ENCODE results near the gene MAP3K12. TPM values are rescaled to one million over a fixed set of nuclear protein-coding genes. Genes with fewer than 3 reads are reported as not detected.
A peak's percentile ranks its signal among the peaks of the same experiment; 100 is the strongest.

MAP3K12 gene
- total RNA-seq, 2 donors from 2014 or later: 5.5 to 8.1 TPM

DNA sequence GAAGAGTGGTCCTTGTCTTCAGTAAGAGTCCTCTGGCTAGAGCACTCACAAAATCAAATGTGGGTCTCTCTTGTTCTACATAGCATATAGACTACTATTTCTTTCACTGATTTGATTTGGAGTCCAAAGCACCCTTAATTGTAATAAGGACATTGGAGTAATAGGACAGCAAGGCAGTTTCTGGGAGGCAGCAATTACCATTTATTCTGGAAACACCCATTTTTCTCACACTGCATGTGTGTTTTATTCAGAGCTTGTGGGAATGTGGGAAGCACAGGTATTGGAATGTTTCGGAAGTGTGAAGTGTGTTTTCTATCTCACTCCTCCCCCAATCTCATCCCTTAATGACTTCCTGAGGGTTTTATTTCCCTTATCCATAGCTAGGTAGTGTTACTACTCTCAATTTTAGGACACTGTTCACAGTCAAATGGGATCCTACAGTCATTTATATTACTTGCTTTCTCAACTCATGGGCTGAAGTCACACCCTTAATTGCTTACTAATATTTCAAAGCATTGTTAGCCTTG lies 27.1 kb downstream of the MAP3K12 start:
- Mint-ChIP-seq H3K27me3 (ENCODE audit: insufficient read depth) (no peaks in the 10 kb centered on the region), H3K4me1 (peaks cover 59% of the 10 kb centered on the region), H3K27ac (no peak overlapping the region), H3K9me3 (no peaks in the 10 kb centered on the region), H3K36me3 (ENCODE audit: low read depth) (peaks cover 90% of the 10 kb centered on the region), H3K4me3 (no peak overlapping the region)
- H3K9me3 ChIP-seq (ENCODE audit: control insufficient read depth, low read length): no peaks in the 10 kb centered on the region
- peaks cover 29% of the 10 kb centered on the region for H3K4me1 ChIP-seq (ENCODE audit: control insufficient read depth, insufficient read depth, low read length)
- peaks cover 98% of the 10 kb centered on the region for H3K36me3 ChIP-seq (ENCODE audit: control insufficient read depth, insufficient read depth, low read length)
- no peak overlapping the region for H3K27ac ChIP-seq (ENCODE audit: low read depth, low read length)
- H3K27me3 ChIP-seq (ENCODE audit: control insufficient read depth, insufficient read depth, low read length, poor library complexity, severe bottlenecking): no peaks in the 10 kb centered on the region
- no peak for TF ChIP-seq CTCF (conservative IDR thresholded peaks at IDR 0.05)
- H3K9ac ChIP-seq (ENCODE audit: extremely low read depth, low read length, poor library complexity, severe bottlenecking): no peak overlapping the region
- DNase-seq: no peak
- WGBS, 2 experiments (ENCODE audit: insufficient coverage in 1 of 2, insufficient read length in 1 of 2): 100% methylated on average over 1 of the region's 1 CpG; no CpG with 5 or more reads in 1 of the 2 experiments
- peak overlapping the region; percentile 12 for H3K4me3 ChIP-seq (ENCODE audit: low read length)

- H3K9ac ChIP-seq (ENCODE audit: extremely low read depth, low read length, poor library complexity, severe bottlenecking): no peak overlapping the region
- H3K9me3 Mint-ChIP-seq: no peaks in the 10 kb centered on the region
- no peak overlapping the region for H3K4me3 ChIP-seq (ENCODE audit: low read length)
- TF ChIP-seq CTCF (conservative IDR thresholded peaks at IDR 0.05): no peak
- H3K27ac ChIP-seq (ENCODE audit: low read depth, low read length): no peak overlapping the region
- WGBS, 2 experiments (ENCODE audit: insufficient coverage in 1 of 2, insufficient read length in 1 of 2): 96 to 100% methylated on average over 1 of the region's 1 CpG
- H3K27ac Mint-ChIP-seq: no peak overlapping the region
- no peaks in the 10 kb centered on the region for H3K27me3 Mint-ChIP-seq (ENCODE audit: insufficient read depth)
- no peaks in the 10 kb centered on the region for H3K9me3 ChIP-seq (ENCODE audit: control insufficient read depth, low read length)
- peaks cover 18% of the 10 kb centered on the region for H3K4me1 ChIP-seq (ENCODE audit: control insufficient read depth, insufficient read depth, low read length)
- peaks cover 58% of the 10 kb centered on the region for H3K4me1 Mint-ChIP-seq
- H3K36me3 ChIP-seq (ENCODE audit: control insufficient read depth, insufficient read depth, low read length): peaks cover 96% of the 10 kb centered on the region
- H3K27me3 ChIP-seq (ENCODE audit: control insufficient read depth, insufficient read depth, low read length, poor library complexity, severe bottlenecking): no peaks in the 10 kb centered on the region
- peaks cover 86% of the 10 kb centered on the region for H3K36me3 Mint-ChIP-seq (ENCODE audit: low read depth)
- H3K4me3 Mint-ChIP-seq: no peak overlapping the region
- no peak for DNase-seq
Measured at GRCh38 chr12:53468282-53468681, 31.0 kb downstream of the MAP3K12 start.

GRCh38 chr12:53467880-53468279 lies 31.4 kb downstream of the MAP3K12 start:
- Histone ChIP-seq H3K27ac (ENCODE audit: low read depth, low read length) (no peak overlapping the region), H3K9me3 (ENCODE audit: control insufficient read depth, low read length) (no peaks in the 10 kb centered on the region), H3K9ac (ENCODE audit: extremely low read depth, low read length, poor library complexity, severe bottlenecking) (no peak overlapping the region), H3K4me3 (ENCODE audit: low read length) (no peak overlapping the region), H3K27me3 (ENCODE audit: control insufficient read depth, insufficient read depth, low read length, poor library complexity, severe bottlenecking) (no peaks in the 10 kb centered on the region), H3K4me1 (ENCODE audit: control insufficient read depth, insufficient read depth, low read length) (peaks cover 18% of the 10 kb centered on the region), H3K36me3 (ENCODE audit: control insufficient read depth, insufficient read depth, low read length) (peaks cover 96% of the 10 kb centered on the region)
- H3K4me1 Mint-ChIP-seq: peaks cover 62% of the 10 kb centered on the region
- no peak for TF ChIP-seq CTCF (conservative IDR thresholded peaks at IDR 0.05)
- H3K27me3 Mint-ChIP-seq (ENCODE audit: insufficient read depth): no peaks in the 10 kb centered on the region
- H3K36me3 Mint-ChIP-seq (ENCODE audit: low read depth): peaks cover 90% of the 10 kb centered on the region
- WGBS, 2 experiments (ENCODE audit: insufficient coverage in 1 of 2, insufficient read length in 1 of 2): 97 to 100% methylated on average over 2 of the region's 2 CpGs
- peak overlapping the region; percentile 35 for H3K27ac Mint-ChIP-seq
- no peak overlapping the region for H3K4me3 Mint-ChIP-seq
- H3K9me3 Mint-ChIP-seq: no peaks in the 10 kb centered on the region
- no peak for DNase-seq
